Stimulated activated CD4-positive, alpha-beta T cell treated with anti-CD3 and anti-CD28 coated beads, Interleukin-12 subunit alpha, Interleukin-12 subunit beta, amount 100 ng/mL, for 4 hours (primary cell): Measurements from ENCODE around the gene HTR5A.
"Not testable (repeated sequence)": the region's sequence is repeated elsewhere in the genome, so short reads cannot be mapped to it uniquely, and the experiment has no call there.

ENCODE experiments used
- DNase-seq: peaks from one replicate; pipeline ENCODE4 v3.0.0-alpha.2; 2020

The HTR5A gene

DNA sequence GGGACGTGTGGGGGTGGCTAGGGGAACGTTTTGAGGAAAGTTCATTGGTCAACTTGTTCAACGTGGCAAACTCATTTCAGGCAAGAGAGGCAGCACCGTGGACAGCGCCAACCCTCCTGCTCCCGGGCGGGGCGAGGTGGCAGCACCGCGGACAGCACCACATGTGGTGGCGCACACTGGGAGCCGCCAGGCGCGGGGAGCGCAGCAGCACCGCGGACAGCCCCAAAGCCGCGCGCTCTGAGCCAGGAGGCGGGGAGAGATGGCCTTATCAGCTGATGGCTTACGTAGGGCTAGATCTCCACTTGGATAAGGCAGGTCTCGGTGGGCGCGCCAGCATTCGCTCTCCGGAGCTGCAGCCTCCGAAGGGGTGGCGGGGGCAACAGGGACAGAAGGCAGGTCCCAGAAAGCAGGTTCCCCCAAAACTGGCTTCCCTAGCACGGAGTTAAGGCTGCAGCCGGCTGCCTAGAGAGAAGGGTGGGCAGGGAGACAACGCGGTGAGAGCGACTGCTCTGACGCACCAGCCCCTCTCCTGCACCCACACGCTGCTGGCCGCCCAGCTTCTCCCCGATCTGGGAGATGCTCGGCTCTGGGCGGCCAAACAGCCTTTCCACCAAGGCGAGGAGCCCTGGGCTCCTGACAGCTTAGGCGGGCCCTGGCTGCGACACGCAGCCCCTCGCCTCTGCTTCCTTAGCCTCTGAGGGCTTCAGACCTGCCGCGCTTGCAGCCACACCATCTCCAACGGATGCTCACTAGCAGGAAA, at the start of gene HTR5A:
HTR5A (plus strand) TSS at position 333 of the 760 bp plus-strand sequence. CDS start 576 bp downstream, outside the sequence.
- DNase-seq = peak; percentile 72

GRCh38 chr7:155020996-155021395, 49.1 kb upstream of the HTR5A start:
- DNase-seq = no peak

DNA sequence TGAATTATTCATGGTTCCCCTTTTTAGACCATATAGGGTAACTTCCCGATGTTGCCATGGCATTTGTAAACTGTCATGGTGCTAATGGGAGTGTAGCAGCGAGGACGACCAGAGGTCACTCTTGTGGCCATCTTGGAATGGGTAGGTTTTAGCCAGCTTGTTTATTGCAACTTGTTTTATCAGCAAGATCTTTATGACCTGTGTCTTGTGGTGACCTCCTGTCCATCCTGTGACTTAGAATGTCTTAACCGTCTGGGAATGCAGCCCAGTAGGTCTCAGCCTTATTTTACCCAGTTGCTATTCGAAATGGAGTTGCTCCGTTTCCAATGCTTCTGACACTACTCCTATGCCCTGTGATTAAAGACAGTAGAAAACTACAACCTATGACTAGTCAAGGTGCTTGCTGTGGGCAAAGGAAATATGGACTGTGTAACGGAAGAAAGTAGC, 48.4 kb upstream of the HTR5A start:
- no peak for DNase-seq

DNA sequence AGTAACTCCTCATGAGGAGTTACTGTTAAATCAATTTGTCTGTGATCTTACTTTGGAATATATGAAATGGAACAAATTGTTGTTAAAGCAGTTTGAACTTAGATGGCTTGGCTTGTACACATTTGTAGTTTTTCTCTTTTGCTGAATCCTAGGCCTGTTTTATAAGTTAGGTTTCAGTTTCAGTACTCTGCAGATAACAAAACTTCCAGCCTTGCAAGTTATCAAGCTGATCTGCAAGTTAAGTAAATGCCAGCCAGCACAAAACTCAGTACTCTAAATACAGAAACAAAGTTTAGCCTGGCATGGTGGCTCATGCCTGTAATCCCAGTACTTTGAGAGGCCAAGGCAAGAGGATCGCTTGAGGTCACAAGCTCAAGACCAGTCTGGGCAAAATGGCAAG, 42.2 kb upstream of the HTR5A start:
- no peak for DNase-seq

GRCh38 chr7:155032978-155033377, 37.1 kb upstream of the HTR5A start:
- no peak for DNase-seq

DNA sequence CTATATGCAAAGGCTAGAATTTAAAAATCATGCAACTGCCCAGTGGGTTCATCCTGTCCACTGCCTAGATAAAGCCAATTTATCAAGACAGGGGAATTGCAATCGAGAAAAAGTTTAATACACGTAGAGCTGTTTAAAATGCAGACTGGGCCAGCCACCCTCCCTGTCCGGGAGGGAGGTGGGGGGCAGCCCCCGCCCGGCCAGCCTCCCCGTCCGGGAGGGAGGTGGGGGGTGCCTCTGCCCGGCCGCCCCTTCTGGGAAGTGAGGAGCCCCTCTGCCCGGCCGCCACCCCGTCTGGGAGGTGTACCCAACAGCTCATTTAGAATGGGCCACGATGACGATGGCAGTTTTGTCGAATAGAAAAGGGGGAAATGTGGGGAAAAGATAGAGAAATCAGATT, 35.6 kb upstream of the HTR5A start:
- DNase-seq = not testable (repeated sequence)

- DNase-seq = no peak
Measured at GRCh38 chr7:155038335-155038734, 31.8 kb upstream of the HTR5A start.

GRCh38 chr7:155043756-155044155, 26.4 kb upstream of the HTR5A start:
- DNase-seq = no peak

GRCh38 chr7:155048006-155048405, 22.1 kb upstream of the HTR5A start:
- no peak for DNase-seq

- no peak for DNase-seq
Measured at GRCh38 chr7:155051355-155051754, 18.8 kb upstream of the HTR5A start.

GRCh38 chr7:155053002-155053401, 17.1 kb upstream of the HTR5A start:
- no peak for DNase-seq

DNA sequence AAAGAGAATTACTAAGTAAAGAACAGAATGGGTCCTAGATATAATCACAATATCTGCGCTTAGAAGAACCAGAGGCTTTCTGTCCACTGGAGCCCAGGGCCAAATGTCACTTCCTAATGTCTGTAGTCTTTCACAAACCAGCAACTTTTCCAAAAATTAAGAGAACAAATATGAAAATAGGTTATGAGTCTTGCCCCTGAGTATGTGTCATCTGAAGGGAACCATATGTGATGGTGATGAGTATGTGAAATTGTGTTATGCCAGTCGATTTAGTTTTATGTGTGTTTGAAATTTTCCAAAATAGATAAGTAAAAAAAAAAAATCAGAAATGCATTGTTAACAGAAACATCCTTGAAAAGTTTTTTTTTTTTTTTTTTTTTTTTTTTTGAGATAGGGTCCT, 15.4 kb upstream of the HTR5A start:
- DNase-seq = no peak

DNA sequence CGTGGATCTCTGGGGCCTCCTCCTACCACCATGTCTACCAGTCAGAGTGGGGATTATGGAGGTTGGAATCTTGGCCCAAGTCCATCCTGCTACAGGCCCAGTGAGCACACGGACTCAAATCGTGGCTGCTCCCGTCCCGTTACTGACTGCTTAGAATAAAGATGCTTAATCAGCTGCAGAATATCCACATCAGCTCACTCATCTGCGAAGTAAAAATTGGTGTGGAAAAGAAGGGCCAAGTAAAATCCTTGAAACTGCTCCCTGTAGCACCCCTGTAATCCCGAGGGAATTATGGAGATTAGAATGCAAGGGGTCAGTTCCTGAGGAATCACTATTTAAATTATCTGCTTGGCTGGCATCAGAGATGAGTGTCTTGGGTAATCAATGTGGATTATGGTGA, 13.0 kb upstream of the HTR5A start:
- DNase-seq = no peak

- no peak for DNase-seq
Measured at GRCh38 chr7:155058896-155059295, 11.2 kb upstream of the HTR5A start.

- no peak for DNase-seq
Measured at GRCh38 chr7:155059703-155060102, 10.4 kb upstream of the HTR5A start.

DNA sequence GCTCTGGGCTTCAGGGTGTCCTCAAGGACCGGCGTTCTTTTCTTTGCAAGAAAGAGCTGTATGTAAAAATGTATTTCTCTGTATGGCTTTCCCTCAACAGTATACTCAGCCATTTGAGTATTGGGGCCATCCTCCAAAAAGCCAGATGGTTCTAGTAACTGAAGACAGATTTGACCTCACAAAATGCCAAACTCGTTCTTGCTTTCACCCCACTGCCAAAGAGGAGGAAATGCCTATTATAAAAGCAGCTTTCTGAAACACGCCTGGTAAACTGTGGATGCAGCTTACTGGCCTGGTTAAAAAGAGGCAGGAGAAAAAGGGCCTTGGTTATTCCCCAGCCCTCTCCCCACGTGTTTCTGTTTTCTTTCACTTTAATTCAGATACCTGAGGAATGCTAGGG, 7.7 kb upstream of the HTR5A start:
- DNase-seq = no peak

- DNase-seq = no peak
Measured at GRCh38 chr7:155064186-155064585, 5.9 kb upstream of the HTR5A start.

- DNase-seq = no peak
Measured at GRCh38 chr7:155066417-155066950, 3.6 kb upstream of the HTR5A start.

DNA sequence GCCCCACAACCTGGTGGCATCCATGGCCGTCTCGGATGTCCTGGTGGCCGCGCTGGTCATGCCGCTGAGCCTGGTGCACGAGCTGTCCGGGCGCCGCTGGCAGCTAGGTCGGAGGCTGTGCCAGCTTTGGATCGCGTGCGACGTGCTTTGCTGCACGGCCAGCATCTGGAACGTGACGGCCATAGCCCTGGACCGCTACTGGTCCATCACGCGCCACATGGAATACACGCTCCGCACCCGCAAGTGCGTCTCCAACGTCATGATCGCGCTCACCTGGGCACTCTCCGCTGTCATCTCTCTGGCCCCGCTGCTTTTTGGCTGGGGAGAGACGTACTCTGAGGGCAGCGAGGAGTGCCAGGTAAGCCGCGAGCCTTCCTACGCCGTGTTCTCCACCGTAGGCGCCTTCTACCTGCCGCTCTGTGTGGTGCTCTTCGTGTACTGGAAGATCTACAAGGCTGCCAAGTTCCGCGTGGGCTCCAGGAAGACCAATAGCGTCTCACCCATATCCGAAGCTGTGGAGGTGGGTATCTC, 1.1 kb downstream of the HTR5A start:
- DNase-seq = no peak

- DNase-seq = no peak
Measured at GRCh38 chr7:155071916-155072571, 1.9 kb downstream of the HTR5A start.

GRCh38 chr7:155073922-155074321, 3.8 kb downstream of the HTR5A start:
- no peak for DNase-seq

- no peak for DNase-seq
Measured at GRCh38 chr7:155084021-155084420, 13.9 kb downstream of the HTR5A start.

- no peak for DNase-seq
Measured at GRCh38 chr7:155084969-155085368, 14.8 kb downstream of the HTR5A start.

GRCh38 chr7:155090684-155091083, 20.6 kb downstream of the HTR5A start:
- DNase-seq = no peak
